Neuronal stem cell (in vitro differentiated cells): ENCODE measurements around the gene ALB.

ENCODE experiments used
- DNase-seq: peaks from one replicate; pipeline ENCODE4 v3.0.0-alpha.2; 2013; ENCODE audit warnings: low spot score
- H2AFZ ChIP-seq: one replicate; pipeline ENCODE4 v1.6.1; 2013; ENCODE audit warnings: mild to moderate bottlenecking, low read length, inconsistent platforms
- H2AK5ac ChIP-seq: 2 replicates; pipeline ENCODE4 v1.6.1; 2013; ENCODE audit warnings: low read depth, mild to moderate bottlenecking, inconsistent platforms, low read length, moderate library complexity, mixed read lengths
- H2BK120ac ChIP-seq: 2 replicates; pipeline ENCODE4 v1.6.1; 2013; ENCODE audit warnings: low read depth, mild to moderate bottlenecking, inconsistent platforms, low read length, moderate library complexity, mixed read lengths
- H2BK12ac ChIP-seq: one replicate; pipeline ENCODE4 v1.6.1; 2013; ENCODE audit warnings: low read length, inconsistent platforms
- H2BK15ac ChIP-seq: 2 replicates; pipeline ENCODE4 v1.6.1; 2013; ENCODE audit warnings: mild to moderate bottlenecking, low read length, inconsistent platforms, mixed read lengths
- H2BK5ac ChIP-seq: one replicate; pipeline ENCODE4 v1.6.1; 2013; ENCODE audit warnings: inconsistent platforms, mild to moderate bottlenecking, low read length, moderate library complexity
- H3K14ac ChIP-seq: one replicate; pipeline ENCODE4 v1.6.1; 2013; ENCODE audit warnings: low read length, inconsistent platforms
- H3K18ac ChIP-seq: 2 replicates; pipeline ENCODE4 v1.6.1; 2013; ENCODE audit warnings: low read length, inconsistent platforms
- H3K23ac ChIP-seq: 2 replicates; pipeline ENCODE4 v1.6.1; 2013; ENCODE audit warnings: low read depth, mild to moderate bottlenecking, mixed read lengths, low read length, inconsistent platforms; ENCODE audit not compliant: poor library complexity
- H3K27ac ChIP-seq: replicated peaks from 3 replicates; pipeline ENCODE4 v1.5.1; 2013; ENCODE audit warnings: low read length, inconsistent platforms
- H3K27me3 ChIP-seq, 3 experiments: 2 replicates each; pipeline ENCODE4 v1.6.1; 2013; ENCODE audit warnings: low read length in 3 of 3, mild to moderate bottlenecking in 2 of 3, inconsistent platforms in 1 of 3, low read depth in 1 of 3, mixed read lengths in 1 of 3, moderate library complexity in 1 of 3; ENCODE audit not compliant: control insufficient read depth in 3 of 3, insufficient read depth in 3 of 3
- H3K36me3 ChIP-seq, 2 donors: replicated peaks in 1 of 2; 2 replicates each; pipeline ENCODE4 v1.6.1; 2013; ENCODE audit warnings: low read length in 2 of 2; ENCODE audit not compliant: control insufficient read depth in 2 of 2, insufficient read depth in 2 of 2
- H3K4ac ChIP-seq: 2 replicates; pipeline ENCODE4 v1.6.1; 2013; ENCODE audit warnings: inconsistent platforms, mild to moderate bottlenecking, low read length, moderate library complexity
- H3K4me1 ChIP-seq, 2 donors: 1 replicate in 1 of 2; 2 replicates in 1 of 2; pipeline ENCODE4 v1.6.1; 2013; ENCODE audit warnings: low read length in 2 of 2, low read depth in 1 of 2; ENCODE audit not compliant: control insufficient read depth in 2 of 2, insufficient read depth in 1 of 2
- H3K4me2 ChIP-seq: one replicate; pipeline ENCODE4 v1.6.1; 2013; ENCODE audit warnings: mild to moderate bottlenecking, low read length, inconsistent platforms; ENCODE audit not compliant: insufficient read depth, poor library complexity, severe bottlenecking
- H3K4me3 ChIP-seq, 2 donors: 2 replicates each; pipeline ENCODE4 v1.5.1; 2013; ENCODE audit warnings: low read length in 2 of 2, mild to moderate bottlenecking in 2 of 2, inconsistent platforms in 1 of 2, moderate library complexity in 1 of 2
- H3K79me1 ChIP-seq: one replicate; pipeline ENCODE4 v1.6.1; 2013; ENCODE audit warnings: low read depth, mild to moderate bottlenecking, inconsistent platforms, low read length, moderate library complexity
- H3K9ac ChIP-seq: one replicate; pipeline ENCODE4 v1.6.1; 2013; ENCODE audit warnings: mild to moderate bottlenecking, low read depth, low read length, inconsistent platforms; ENCODE audit not compliant: poor library complexity
- H3K9me3 ChIP-seq, 2 donors: replicated peaks in 1 of 2; 2 replicates each; pipeline versions ENCODE3 to v1.6.1; 2013; ENCODE audit warnings: low read length in 2 of 2, mild to moderate bottlenecking in 2 of 2, inconsistent platforms in 1 of 2, low read depth in 1 of 2, mixed read lengths in 1 of 2, moderate library complexity in 1 of 2; ENCODE audit not compliant: control insufficient read depth in 2 of 2, insufficient read depth in 1 of 2
- H4K8ac ChIP-seq: one replicate; pipeline ENCODE4 v1.6.1; 2013; ENCODE audit warnings: low read depth, mild to moderate bottlenecking, inconsistent platforms, low read length, moderate library complexity
- H4K91ac ChIP-seq: one replicate; pipeline ENCODE4 v1.6.1; 2013; ENCODE audit warnings: low read length, low read depth, mild to moderate bottlenecking, inconsistent platforms; ENCODE audit not compliant: poor library complexity
- WGBS, 2 donors: extraction: QIAGEN DNeasy Blood & Tissue Kit; methylation state at CpG; one replicate each; pipeline ENCODE4 v1.1.7; 2013; ENCODE audit warnings: missing lambda C conversion rate in 2 of 2, mixed read lengths in 1 of 2; ENCODE audit not compliant: insufficient read length in 2 of 2, insufficient replicate concordance in 1 of 2; ENCODE audit errors: extremely low coverage in 2 of 2; 5-methylcytosine and 5-hydroxymethylcytosine counted together

ALB gene

GRCh38 chr4:73381214-73381613 lies 22.9 kb upstream of the ALB start:
- H3K9me3 ChIP-seq, result no peaks in the 10 kb centered on the region
- H2BK120ac ChIP-seq, result no peak overlapping the region
- no peak overlapping the region for H2BK15ac ChIP-seq
- H3K4ac ChIP-seq, result no peak overlapping the region
- H3K14ac ChIP-seq, result no peak overlapping the region
- no peaks in the 10 kb centered on the region for H3K27me3 ChIP-seq
- no peaks in the 10 kb centered on the region for H3K36me3 ChIP-seq
- H3K18ac ChIP-seq, result no peak overlapping the region
- H4K8ac ChIP-seq, result no peak overlapping the region
- H3K27ac ChIP-seq, result no peak overlapping the region
- DNase-seq, result no peak
- no peak overlapping the region for H4K91ac ChIP-seq
- no peak overlapping the region for H3K4me2 ChIP-seq
- no peak overlapping the region for H2AFZ ChIP-seq
- H3K4me1 ChIP-seq, result no peaks in the 10 kb centered on the region
- no peak overlapping the region for H3K9ac ChIP-seq
- no peak overlapping the region for H3K4me3 ChIP-seq
- H3K23ac ChIP-seq, result no peak overlapping the region
- H2BK5ac ChIP-seq, result no peak overlapping the region
- H2BK12ac ChIP-seq, result no peak overlapping the region
- WGBS, 2 donors, result no CpG with 5 or more reads among the region's 1 CpG
- H2AK5ac ChIP-seq, result no peak overlapping the region
- no peaks in the 10 kb centered on the region for H3K79me1 ChIP-seq

DNA sequence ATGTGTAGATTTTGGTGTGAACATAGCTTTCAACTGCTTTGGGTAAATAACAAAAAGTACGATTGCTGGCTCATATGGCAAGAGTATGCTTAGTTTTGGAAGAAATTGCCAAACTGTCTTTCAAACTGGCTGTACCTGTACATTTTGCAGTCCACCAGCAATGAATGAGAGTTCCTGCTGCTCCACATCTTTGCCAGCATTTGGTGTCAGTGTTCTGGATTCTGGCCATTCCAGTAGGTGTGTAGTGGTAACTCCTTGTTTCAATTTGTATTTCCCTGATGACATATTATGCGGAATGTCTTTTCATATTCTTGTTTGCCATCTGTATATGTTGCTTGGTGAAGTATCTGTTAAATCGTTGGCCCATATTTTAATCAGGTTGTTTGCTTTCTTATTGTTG lies 20.6 kb upstream of the ALB start:
- Histone ChIP-seq H3K27ac (no peak overlapping the region), H4K8ac (no peak overlapping the region), H3K4me2 (no peak overlapping the region), H2BK15ac (no peak overlapping the region), H3K4me3 (no peak overlapping the region), H2BK5ac (no peak overlapping the region), H3K4ac (no peak overlapping the region), H2BK12ac (no peak overlapping the region), H3K18ac (no peak overlapping the region), H3K9me3 (no peaks in the 10 kb centered on the region), H3K14ac (no peak overlapping the region), H2BK120ac (no peak overlapping the region), H2AFZ (no peak overlapping the region), H2AK5ac (no peak overlapping the region), H3K23ac (no peak overlapping the region), H3K36me3 (no peaks in the 10 kb centered on the region), H3K27me3 (no peaks in the 10 kb centered on the region), H4K91ac (no peak overlapping the region), H3K9ac (no peak overlapping the region), H3K79me1 (no peaks in the 10 kb centered on the region), H3K4me1 (no peaks in the 10 kb centered on the region)
- WGBS, 2 donors, result no CpG with 5 or more reads among the region's 3 CpGs
- no peak for DNase-seq

DNA sequence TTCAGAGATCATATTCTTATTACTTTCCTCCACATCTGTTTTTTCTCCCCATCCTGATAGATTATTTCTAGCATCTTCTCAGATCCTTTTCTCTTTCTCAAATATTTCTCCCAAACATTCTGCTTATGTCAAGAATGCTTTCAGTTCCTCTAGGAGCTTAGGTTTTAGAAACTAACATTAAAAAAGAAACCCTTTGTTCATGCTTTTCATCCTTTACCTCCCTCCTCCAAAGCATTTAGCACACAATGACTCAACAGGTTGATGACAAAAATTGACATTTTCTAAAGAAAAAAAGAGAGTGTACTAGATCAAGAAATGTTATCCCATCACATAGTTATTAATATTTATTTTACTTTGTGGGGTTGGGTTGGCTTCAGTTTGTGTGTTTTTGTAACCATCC lies 16.5 kb upstream of the ALB start:
- H3K9ac ChIP-seq, result no peak overlapping the region
- no peak overlapping the region for H3K4me2 ChIP-seq
- no peak overlapping the region for H3K4me3 ChIP-seq
- no peaks in the 10 kb centered on the region for H3K27me3 ChIP-seq
- H2BK120ac ChIP-seq, result no peak overlapping the region
- no peak overlapping the region for H3K14ac ChIP-seq
- H2AK5ac ChIP-seq, result no peak overlapping the region
- H3K36me3 ChIP-seq, result no peaks in the 10 kb centered on the region
- H2BK5ac ChIP-seq, result no peak overlapping the region
- H3K23ac ChIP-seq, result no peak overlapping the region
- H3K9me3 ChIP-seq, result no peaks in the 10 kb centered on the region
- H3K4ac ChIP-seq, result no peak overlapping the region
- no peak overlapping the region for H4K91ac ChIP-seq
- no peak overlapping the region for H2BK12ac ChIP-seq
- H4K8ac ChIP-seq, result no peak overlapping the region
- H3K18ac ChIP-seq, result no peak overlapping the region
- no peaks in the 10 kb centered on the region for H3K79me1 ChIP-seq
- no peak for DNase-seq
- H3K4me1 ChIP-seq, result no peaks in the 10 kb centered on the region
- no peak overlapping the region for H2BK15ac ChIP-seq
- H3K27ac ChIP-seq, result no peak overlapping the region
- H2AFZ ChIP-seq, result no peak overlapping the region

- Histone ChIP-seq H4K8ac (no peak overlapping the region), H3K9me3 (no peaks in the 10 kb centered on the region), H3K18ac (no peak overlapping the region), H3K23ac (no peak overlapping the region), H2AK5ac (no peak overlapping the region), H3K27me3 (no peaks in the 10 kb centered on the region), H3K4me1 (no peaks in the 10 kb centered on the region), H2BK15ac (no peak overlapping the region), H2BK12ac (no peak overlapping the region), H3K9ac (no peak overlapping the region), H2BK120ac (no peak overlapping the region), H3K4ac (no peak overlapping the region), H3K4me2 (no peak overlapping the region), H2BK5ac (no peak overlapping the region), H3K4me3 (no peak overlapping the region), H3K27ac (no peak overlapping the region), H4K91ac (no peak overlapping the region), H2AFZ (no peak overlapping the region), H3K79me1 (no peaks in the 10 kb centered on the region), H3K14ac (no peak overlapping the region), H3K36me3 (no peaks in the 10 kb centered on the region)
- no CpG with 5 or more reads among the region's 1 CpG for WGBS, 2 donors
- no peak for DNase-seq
Observed at GRCh38 chr4:73388887-73389286, 15.2 kb upstream of the ALB start.
